Body of pancreas (tissue), 4 donors: ENCODE measurements around the gene LY6G6D. TPM values are rescaled to one million over a fixed set of nuclear protein-coding genes. Genes with fewer than 3 reads are reported as not detected.

Source experiments
- ATAC-seq: fragments of 150-250 bp; one replicate; pipeline ENCODE4 v1.9.1; 2016
- DNase-seq, 4 donors: peaks; one replicate each; pipeline ENCODE4 v3.0.0-alpha.2; 2019
- H3K27ac ChIP-seq, 4 donors: fragments of 200-600 bp; sonication (generic); 1 replicate in 3 of 4; 2 replicates in 1 of 4; pipeline versions ENCODE4 v1.5.1 to v1.6.1; 2016 to 2019; ENCODE audit warnings: mild to moderate bottlenecking in 1 of 4, mixed read lengths in 1 of 4, moderate library complexity in 1 of 4
- H3K27me3 ChIP-seq, 2 donors: fragments of 200-600 bp; sonication (generic); one replicate each; pipeline ENCODE4 v1.6.0; 2016; ENCODE audit warnings: mild to moderate bottlenecking in 1 of 2
- H3K36me3 ChIP-seq, 2 donors: fragments of 200-600 bp; sonication (generic); replicated peaks in 1 of 2; 2 replicates each; pipeline ENCODE4 v1.5.1; 2016; ENCODE audit warnings: low read depth in 2 of 2; ENCODE audit not compliant: insufficient read depth in 1 of 2
- H3K4me1 ChIP-seq: fragments of 200-600 bp; sonication (generic); one replicate; pipeline ENCODE4 v1.6.0; 2016
- H3K4me3 ChIP-seq, 2 donors: fragments of 200-600 bp; sonication (generic); 1 replicate in 1 of 2; 2 replicates in 1 of 2; pipeline ENCODE4 v1.5.1; 2016 to 2019
- H3K9me3 ChIP-seq, 3 donors: fragments of 200-600 bp; sonication (generic); 1 replicate in 2 of 3; 2 replicates in 1 of 3; pipeline ENCODE4 v1.5.1; 2016
- CTCF ChIP-seq, 7 experiments: fragments of 450-650 bp in 4 of 7; fragments of 200-600 bp in 3 of 7; sonication (generic) in 3 of 7; IDR thresholded peaks; one replicate each; pipeline ENCODE4 v1.5.1; 2016 to 2019; ENCODE audit warnings: antibody characterized with exemption in 7 of 7
- POLR2A ChIP-seq, 3 donors: fragments of 450-650 bp; IDR thresholded peaks; one replicate each; pipeline ENCODE4 v1.6.1; 2016; ENCODE audit warnings: antibody characterized with exemption in 3 of 3, mild to moderate bottlenecking in 2 of 3
- WGBS, 2 donors: methylation state at CpG; one replicate each; pipeline ENCODE4 v1.1.5; 2017; 5-methylcytosine and 5-hydroxymethylcytosine counted together
- intact Hi-C: fragments of 100-400 bp; cut with DNase I; formaldehyde crosslinking; loops from one replicate; pipeline ENCODE4 v1.15.1; 2023
- total RNA-seq, 2 donors: library from RNA; depleted of rRNA; stranded (reverse); fragments of >200 nt; gene quantifications; one replicate each; pipeline ENCODE4 v1.1.0, GENCODE V29; 2016

Gene LY6G6D
- total RNA-seq, 2 donors from 2014 or later = not detected

GRCh38 chr6:31758281-31758680 is 43.1 kb downstream of the LY6G6D start:
- no peak for ATAC-seq
- intact Hi-C loops = no loop called here
- H3K27ac ChIP-seq = no peak overlapping the region
- TF ChIP-seq CTCF (IDR thresholded peaks at IDR 0.05) (no peak), POLR2A (IDR thresholded peaks at IDR 0.05) (no peak)
- no peaks in the 10 kb centered on the region for H3K4me1 ChIP-seq
- no peaks in the 10 kb centered on the region for H3K9me3 ChIP-seq
- no peaks in the 10 kb centered on the region for H3K36me3 ChIP-seq
- H3K27me3 ChIP-seq = no peaks in the 10 kb centered on the region
- no peak for DNase-seq
- WGBS, 2 donors = 82 to 86% methylated on average over 2 of the region's 2 CpGs
- no peak overlapping the region for H3K4me3 ChIP-seq

GRCh38 chr6:31760790-31761189 is 45.6 kb downstream of the LY6G6D start:
- no peak for TF ChIP-seq CTCF (IDR thresholded peaks at IDR 0.05)
- TF ChIP-seq POLR2A (IDR thresholded peaks at IDR 0.05) = no peak
- no peak for ATAC-seq
- no peak for DNase-seq
- Histone ChIP-seq H3K4me3 (no peak overlapping the region), H3K27ac (no peak overlapping the region), H3K9me3 (no peaks in the 10 kb centered on the region), H3K36me3 (no peaks in the 10 kb centered on the region), H3K4me1 (no peaks in the 10 kb centered on the region), H3K27me3 (no peaks in the 10 kb centered on the region)
- 73 to 79% methylated on average over 5 of the region's 5 CpGs for WGBS, 2 donors
- intact Hi-C loops = no loop called here

- intact Hi-C loops = no loop called here
- 80 to 89% methylated on average over 2 to 7 of the region's 8 CpGs for WGBS, 2 donors
- no peak for ATAC-seq
These were observed 46.2 kb downstream of the LY6G6D start for GRCh38 chr6:31761343-31761742.

GRCh38 chr6:31762356-31762755 is 47.2 kb downstream of the LY6G6D start, which contains the start of gene SAPCD1:
SAPCD1 (plus strand) TSS chr6:31762656; CDS start chr6:31763055, 399 bp downstream.
- Histone ChIP-seq H3K9me3 (no peaks in the 10 kb centered on the region), H3K27ac (no peak within 1 kb of the TSS), H3K4me3 (no peak within 1 kb of the TSS), H3K27me3 (no peaks in the 10 kb centered on the region), H3K4me1 (peaks cover 4% of the 10 kb centered on the region), H3K36me3 (no peaks in the 10 kb centered on the region)
- 67 to 68% methylated on average over 4 of the region's 4 CpGs for WGBS, 2 donors
- intact Hi-C loops = no loop called here
- no peak for DNase-seq
- no peak for ATAC-seq
- TF ChIP-seq CTCF (IDR thresholded peaks at IDR 0.05) (no peak), POLR2A (IDR thresholded peaks at IDR 0.05) (no peak)

More at GRCh38 chr6:31761343-31761742, 46.2 kb downstream of the LY6G6D start:
- no peaks in the 10 kb centered on the region for H3K36me3 ChIP-seq
- peaks cover 3% of the 10 kb centered on the region for H3K4me1 ChIP-seq
- no peak overlapping the region for H3K4me3 ChIP-seq
- no peak for DNase-seq
- no peak for TF ChIP-seq CTCF (IDR thresholded peaks at IDR 0.05)
- TF ChIP-seq POLR2A (IDR thresholded peaks at IDR 0.05) = no peak
- no peaks in the 10 kb centered on the region for H3K27me3 ChIP-seq
- no peak overlapping the region for H3K27ac ChIP-seq
- no peaks in the 10 kb centered on the region for H3K9me3 ChIP-seq

- intact Hi-C loops = no loop called here
These were observed 47.9 kb downstream of the LY6G6D start for GRCh38 chr6:31762878-31763618.

More at GRCh38 chr6:31762878-31763618, 47.9 kb downstream of the LY6G6D start:
- no peak for DNase-seq
- H3K4me3 ChIP-seq = no peak overlapping the region
- H3K27me3 ChIP-seq = no peaks in the 10 kb centered on the region
- H3K4me1 ChIP-seq = peaks cover 4% of the 10 kb centered on the region
- no peak for ATAC-seq
- 69 to 70% methylated on average over 3 to 8 of the region's 8 CpGs for WGBS, 2 donors
- H3K9me3 ChIP-seq = no peaks in the 10 kb centered on the region
- H3K27ac ChIP-seq = no peak overlapping the region
- H3K36me3 ChIP-seq = no peaks in the 10 kb centered on the region
- TF ChIP-seq CTCF (IDR thresholded peaks at IDR 0.05) (no peak), POLR2A (IDR thresholded peaks at IDR 0.05) (no peak)
